Lower lobe of right lung (tissue), 2 donors: Measurements from ENCODE around the gene TAF11L14. TPM values are rescaled to one million over a fixed set of nuclear protein-coding genes. Genes with fewer than 3 reads are reported as not detected.
"Not testable (repeated sequence)": the region's sequence is repeated elsewhere in the genome, so short reads cannot be mapped to it uniquely, and the experiment has no call there.

ENCODE experiments used
- ATAC-seq, 2 donors: fragments of 200-7000 bp; cut with Tn5 transposase; one replicate each; pipeline ENCODE4 v1.9.1; 2020 to 2022; ENCODE audit warnings: mild to moderate bottlenecking in 2 of 2, moderate library complexity in 2 of 2
- DNase-seq: peaks from one replicate; pipeline ENCODE4 v3.0.0-alpha.2; 2020
- H3K27ac ChIP-seq: fragments of 200-600 bp; one replicate; pipeline ENCODE4 v1.8.0; 2022
- H3K27me3 ChIP-seq: fragments of 200-600 bp; one replicate; pipeline ENCODE4 v1.8.0; 2022; ENCODE audit warnings: low read depth
- H3K36me3 ChIP-seq: fragments of 200-600 bp; one replicate; pipeline ENCODE4 v1.8.0; 2022; ENCODE audit warnings: mild to moderate bottlenecking
- H3K4me1 ChIP-seq: fragments of 200-600 bp; one replicate; pipeline ENCODE4 v1.8.0; 2022
- H3K4me3 ChIP-seq: fragments of 200-600 bp; one replicate; pipeline ENCODE4 v1.8.0; 2022; ENCODE audit warnings: mild to moderate bottlenecking
- H3K9me3 ChIP-seq: fragments of 200-600 bp; one replicate; pipeline ENCODE4 v1.8.0; 2022
- intact Hi-C: fragments of 100-400 bp; cut with DNase I; formaldehyde crosslinking; loops from one replicate; pipeline ENCODE4 v1.11.0; 2022
- total RNA-seq: library from RNA; stranded (reverse); fragmentation: NEBNext Ultra II Directional; extraction: Animal tissue kit (Norgen Biotek cat#: 25700); gene quantifications from one replicate; pipeline ENCODE4 v1.2.1, GENCODE V29; 2021
- TF ChIP-seq, protein P1 (sequence below): fragments of 200-600 bp; IDR thresholded peaks from one replicate; pipeline ENCODE4 v1.8.0; 2022; ENCODE audit warnings: antibody characterized with exemption, mild to moderate bottlenecking
- donor health status: DM: no; HTN: yes; CAD: no; lungs with severe emphysema.

The TAF11L14 gene
- total RNA-seq, 1 donor from 2014 or later = not detected

DNA sequence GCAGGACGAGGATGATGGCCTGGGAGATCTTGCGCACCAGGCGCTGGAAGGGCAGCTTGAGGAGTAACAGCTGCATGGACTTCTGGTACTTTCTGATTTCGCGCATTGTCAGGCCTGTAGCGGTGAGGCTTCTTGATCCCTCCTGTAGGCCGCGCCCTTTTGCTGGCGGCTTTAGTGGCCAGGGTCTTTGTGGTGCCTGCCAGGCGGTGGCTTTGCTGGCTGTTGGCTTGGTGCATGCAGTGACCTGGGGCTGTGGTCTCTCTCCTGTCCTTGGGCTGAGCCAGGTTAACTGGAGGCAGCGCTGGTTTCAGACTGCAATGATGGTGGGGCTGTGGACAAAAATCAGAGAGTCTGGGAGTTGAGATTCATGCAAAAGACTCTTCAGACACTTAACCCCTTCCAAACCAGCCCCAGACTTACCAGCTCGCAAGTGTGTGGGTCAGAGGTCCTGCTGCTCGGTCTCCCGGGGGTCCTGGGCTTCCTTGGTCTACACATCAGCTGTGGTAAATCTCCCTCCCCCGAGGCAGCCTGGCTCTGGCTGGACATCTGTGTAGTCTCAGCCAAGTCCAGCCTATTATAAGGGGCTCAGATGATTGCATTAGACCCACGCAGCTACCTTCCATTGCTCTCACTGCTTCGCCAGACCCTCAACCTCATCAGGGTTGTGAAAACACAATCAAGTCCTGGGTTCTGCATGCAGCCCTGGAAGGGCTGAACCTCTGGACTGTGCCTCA lies 19.2 kb upstream of the TAF11L14 start:
- intact Hi-C loops = no loop called here
- Histone ChIP-seq H3K9me3 (no peaks in the 10 kb centered on the region), H3K4me3 (no peak overlapping the region), H3K36me3 (no peaks in the 10 kb centered on the region), H3K27me3 (no peaks in the 10 kb centered on the region), H3K27ac (no peak overlapping the region), H3K4me1 (no peaks in the 10 kb centered on the region)
- no peak for DNase-seq
- TF ChIP-seq, protein P1, sequence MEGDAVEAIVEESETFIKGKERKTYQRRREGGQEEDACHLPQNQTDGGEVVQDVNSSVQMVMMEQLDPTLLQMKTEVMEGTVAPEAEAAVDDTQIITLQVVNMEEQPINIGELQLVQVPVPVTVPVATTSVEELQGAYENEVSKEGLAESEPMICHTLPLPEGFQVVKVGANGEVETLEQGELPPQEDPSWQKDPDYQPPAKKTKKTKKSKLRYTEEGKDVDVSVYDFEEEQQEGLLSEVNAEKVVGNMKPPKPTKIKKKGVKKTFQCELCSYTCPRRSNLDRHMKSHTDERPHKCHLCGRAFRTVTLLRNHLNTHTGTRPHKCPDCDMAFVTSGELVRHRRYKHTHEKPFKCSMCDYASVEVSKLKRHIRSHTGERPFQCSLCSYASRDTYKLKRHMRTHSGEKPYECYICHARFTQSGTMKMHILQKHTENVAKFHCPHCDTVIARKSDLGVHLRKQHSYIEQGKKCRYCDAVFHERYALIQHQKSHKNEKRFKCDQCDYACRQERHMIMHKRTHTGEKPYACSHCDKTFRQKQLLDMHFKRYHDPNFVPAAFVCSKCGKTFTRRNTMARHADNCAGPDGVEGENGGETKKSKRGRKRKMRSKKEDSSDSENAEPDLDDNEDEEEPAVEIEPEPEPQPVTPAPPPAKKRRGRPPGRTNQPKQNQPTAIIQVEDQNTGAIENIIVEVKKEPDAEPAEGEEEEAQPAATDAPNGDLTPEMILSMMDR = no peak
- ATAC-seq = peak in 1 of 2 donors; percentile 32

- intact Hi-C loops = no loop called here
- Histone ChIP-seq H3K27me3 (no peaks in the 10 kb centered on the region), H3K4me1 (no peaks in the 10 kb centered on the region), H3K4me3 (no peak overlapping the region), H3K9me3 (no peaks in the 10 kb centered on the region), H3K27ac (no peak overlapping the region), H3K36me3 (no peaks in the 10 kb centered on the region)
- DNase-seq (no peak), ATAC-seq (no peak)
- TF ChIP-seq, protein P1 = no peak
These were observed 14.9 kb upstream of the TAF11L14 start for GRCh38 chr5:17619354-17619753.

GRCh38 chr5:17620627-17621026 lies 13.6 kb upstream of the TAF11L14 start:
- Histone ChIP-seq H3K4me3 (no peak overlapping the region), H3K27me3 (no peaks in the 10 kb centered on the region), H3K9me3 (no peaks in the 10 kb centered on the region), H3K36me3 (no peaks in the 10 kb centered on the region), H3K27ac (no peak overlapping the region), H3K4me1 (no peaks in the 10 kb centered on the region)
- no peak for ATAC-seq
- intact Hi-C loops = no loop called here
- no peak for DNase-seq
- TF ChIP-seq, protein P1 = no peak

GRCh38 chr5:17625686-17626085 lies 8.6 kb upstream of the TAF11L14 start:
- Histone ChIP-seq H3K27ac (no peak overlapping the region), H3K4me1 (no peaks in the 10 kb centered on the region), H3K9me3 (no peaks in the 10 kb centered on the region), H3K36me3 (no peaks in the 10 kb centered on the region), H3K27me3 (no peaks in the 10 kb centered on the region), H3K4me3 (no peak overlapping the region)
- TF ChIP-seq, protein P1 = no peak
- ATAC-seq = no peak
- DNase-seq = no peak
- intact Hi-C loops = no loop called here

DNA sequence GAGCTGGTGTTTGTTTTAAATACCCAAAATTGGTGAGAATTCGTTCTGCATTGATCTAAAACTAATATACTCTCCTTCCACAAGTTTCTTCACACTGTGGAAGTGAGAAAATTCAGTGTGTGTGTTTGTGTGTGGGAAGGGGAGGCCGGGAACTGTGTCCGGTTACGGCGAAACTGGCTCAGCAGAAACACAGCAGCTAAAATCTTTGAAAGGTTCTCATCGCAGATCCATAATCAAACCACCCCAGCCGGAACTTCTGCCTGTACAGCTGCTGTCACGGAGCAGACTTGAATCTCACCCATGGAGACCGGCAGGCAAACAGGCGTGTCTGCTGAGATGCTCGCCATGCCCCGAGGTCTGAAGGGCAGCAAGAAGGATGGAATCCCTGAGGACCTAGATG lies 2.5 kb upstream of the TAF11L14 start, which contains the start of gene TAF11L13:
TAF11L13 (plus strand) TSS at position 301 of the 400 bp plus-strand sequence.
- H3K27ac ChIP-seq, intact Hi-C loops, ATAC-seq, H3K4me1 ChIP-seq, DNase-seq, H3K9me3 ChIP-seq, H3K4me3 ChIP-seq, H3K27me3 ChIP-seq, H3K36me3 ChIP-seq: not testable (repeated sequence)

- DNase-seq, H3K9me3 ChIP-seq, intact Hi-C loops, ATAC-seq, H3K36me3 ChIP-seq, H3K27me3 ChIP-seq, H3K4me3 ChIP-seq, H3K27ac ChIP-seq, H3K4me1 ChIP-seq: not testable (repeated sequence)
These were observed 15.0 kb downstream of the TAF11L14 start for GRCh38 chr5:17649232-17649631.

GRCh38 chr5:17655201-17655759 lies 21.0 kb downstream of the TAF11L14 start:
- H3K9me3 ChIP-seq, intact Hi-C loops, H3K4me1 ChIP-seq, H3K27me3 ChIP-seq, H3K27ac ChIP-seq, ATAC-seq, DNase-seq, H3K4me3 ChIP-seq, H3K36me3 ChIP-seq: not testable (repeated sequence)
